ENCODE measurements around the gene MC3R.

MC3R gene

GRCh38 chr20:56274156-56274555 lies 25.6 kb downstream of the MC3R start:
- H3K27me3 ChIP-seq (replicated peaks): no peaks in the 10 kb centered on the region
- H3K27ac ChIP-seq: no peak overlapping the region
- TF ChIP-seq CTCF (IDR thresholded peaks at IDR 0.05; ENCODE audit: low read depth, low read length, missing control alignments): no peak
- no peak for DNase-seq
- H3K4me3 ChIP-seq (ENCODE audit: low read depth, low read length): no peak overlapping the region
- H3K36me3 ChIP-seq (replicated peaks): no peaks in the 10 kb centered on the region
- in situ Hi-C loops (cut with HindIII; ENCODE audit: low pct_ligation_motif_present, low sequenced_read_pairs): no loop called here

- Histone ChIP-seq H3K4me3 (ENCODE audit: low read depth, low read length) (no peak overlapping the region), H3K27me3 (replicated peaks) (no peaks in the 10 kb centered on the region), H3K36me3 (replicated peaks) (no peaks in the 10 kb centered on the region), H3K27ac (no peak overlapping the region)
- no peak for TF ChIP-seq CTCF (IDR thresholded peaks at IDR 0.05; ENCODE audit: low read depth, low read length, missing control alignments)
- no peak for DNase-seq
- in situ Hi-C loops (cut with HindIII; ENCODE audit: low pct_ligation_motif_present, low sequenced_read_pairs): no loop called here
Observed at GRCh38 chr20:56278196-56278595, 29.7 kb downstream of the MC3R start.

GRCh38 chr20:56285496-56285895 lies 37.0 kb downstream of the MC3R start:
- Histone ChIP-seq H3K27ac (no peak overlapping the region), H3K27me3 (replicated peaks) (no peaks in the 10 kb centered on the region), H3K36me3 (replicated peaks) (no peaks in the 10 kb centered on the region), H3K4me3 (ENCODE audit: low read depth, low read length) (no peak overlapping the region)
- in situ Hi-C loops (cut with HindIII; ENCODE audit: low pct_ligation_motif_present, low sequenced_read_pairs): no loop called here
- DNase-seq: no peak
- TF ChIP-seq CTCF (IDR thresholded peaks at IDR 0.05; ENCODE audit: low read depth, low read length, missing control alignments): no peak

- in situ Hi-C loops (cut with HindIII; ENCODE audit: low pct_ligation_motif_present, low sequenced_read_pairs): no loop called here
- Histone ChIP-seq H3K36me3 (replicated peaks) (no peaks in the 10 kb centered on the region), H3K27ac (no peak overlapping the region), H3K27me3 (replicated peaks) (no peaks in the 10 kb centered on the region), H3K4me3 (ENCODE audit: low read depth, low read length) (no peak overlapping the region)
- no peak for DNase-seq
- TF ChIP-seq CTCF (IDR thresholded peaks at IDR 0.05; ENCODE audit: low read depth, low read length, missing control alignments): no peak
Observed at GRCh38 chr20:56289652-56290051, 41.1 kb downstream of the MC3R start.

GRCh38 chr20:56299362-56299761 lies 50.8 kb downstream of the MC3R start:
- Histone ChIP-seq H3K27me3 (replicated peaks) (no peaks in the 10 kb centered on the region), H3K27ac (no peak overlapping the region), H3K4me3 (ENCODE audit: low read depth, low read length) (no peak overlapping the region), H3K36me3 (replicated peaks) (no peaks in the 10 kb centered on the region)
- TF ChIP-seq CTCF (IDR thresholded peaks at IDR 0.05; ENCODE audit: low read depth, low read length, missing control alignments): no peak
- no peak for DNase-seq
- in situ Hi-C loops (cut with HindIII; ENCODE audit: low pct_ligation_motif_present, low sequenced_read_pairs): no loop called here
